ENCODE data around the gene KCNK6. TPM values are rescaled to one million over a fixed set of nuclear protein-coding genes. Genes with fewer than 3 reads are reported as not detected.
"Not testable (repeated sequence)": the region's sequence is repeated elsewhere in the genome, so short reads cannot be mapped to it uniquely, and the experiment has no call there.

Gene KCNK6
- total RNA-seq, 1 donor from 2014 or later, result 4.7 TPM

GRCh38 chr19:38350883-38351282 lies 31.2 kb downstream of the KCNK6 start:
- intact Hi-C loops (cut with DNase I), result no loop called here

GRCh38 chr19:38351865-38352395 lies 32.3 kb downstream of the KCNK6 start:
- no peak for DNase-seq
- no peak for ATAC-seq (ENCODE audit: poor library complexity)
- intact Hi-C loops (cut with DNase I), result no loop called here

More at GRCh38 chr19:38350883-38351282, 31.2 kb downstream of the KCNK6 start:
- ATAC-seq (ENCODE audit: poor library complexity), result no peak
- DNase-seq, result no peak

DNA sequence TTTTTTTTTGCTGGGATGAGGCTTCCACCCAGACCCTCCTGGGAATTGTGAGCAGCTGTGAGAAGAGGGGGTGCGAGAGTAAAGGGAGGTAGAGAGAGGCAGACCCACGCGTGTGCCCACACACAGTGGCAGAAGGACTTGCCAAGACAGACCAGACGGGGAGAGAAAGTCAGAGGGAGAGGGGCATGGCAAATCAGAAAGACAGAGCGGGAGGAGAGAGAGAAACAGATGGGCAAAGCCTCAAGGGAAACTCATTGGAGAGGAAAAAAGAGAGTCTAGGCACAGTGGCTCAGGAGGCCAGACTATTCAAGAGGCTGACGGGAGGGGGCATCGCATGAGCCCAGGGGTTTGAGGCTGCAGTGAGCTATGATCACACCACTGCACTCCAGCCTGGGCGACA lies 33.0 kb downstream of the KCNK6 start:
- DNase-seq, result no peak
- intact Hi-C loops (cut with DNase I), result no loop called here
- no peak for ATAC-seq (ENCODE audit: poor library complexity)

- ATAC-seq (ENCODE audit: poor library complexity), result no peak
- intact Hi-C loops (cut with DNase I), result no loop called here
- DNase-seq, result no peak
Observed at GRCh38 chr19:38355728-38356725, 36.4 kb downstream of the KCNK6 start.

GRCh38 chr19:38358071-38358470 lies 38.4 kb downstream of the KCNK6 start:
- ATAC-seq (ENCODE audit: poor library complexity), result no peak
- DNase-seq, result no peak
- intact Hi-C loops (cut with DNase I), result no loop called here

GRCh38 chr19:38359242-38360021 lies 39.8 kb downstream of the KCNK6 start:
- no peak for DNase-seq
- no peak for ATAC-seq (ENCODE audit: poor library complexity)
- intact Hi-C loops (cut with DNase I), result no loop called here

DNA sequence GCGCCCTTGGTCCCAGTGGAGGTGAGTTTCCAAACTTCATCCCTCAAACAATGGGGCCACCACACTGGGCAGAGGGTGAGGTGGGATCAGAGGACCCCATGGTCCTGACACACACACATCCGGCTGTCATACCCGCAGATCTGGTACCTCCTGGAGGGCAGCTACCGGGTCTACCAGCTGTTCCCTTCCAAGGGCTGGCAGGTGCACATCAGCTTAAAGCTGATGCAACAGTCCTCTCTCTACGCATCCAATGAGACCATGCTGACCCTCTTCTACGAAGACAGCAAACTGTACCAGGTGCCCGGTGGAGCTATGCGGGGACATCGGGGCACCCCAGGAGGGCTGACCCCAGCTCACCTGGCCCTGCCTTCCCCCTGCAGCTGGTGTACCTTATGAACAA lies 40.7 kb downstream of the KCNK6 start:
- ATAC-seq (ENCODE audit: poor library complexity) (no peak), DNase-seq (no peak)
- intact Hi-C loops (cut with DNase I), result no loop called here

DNA sequence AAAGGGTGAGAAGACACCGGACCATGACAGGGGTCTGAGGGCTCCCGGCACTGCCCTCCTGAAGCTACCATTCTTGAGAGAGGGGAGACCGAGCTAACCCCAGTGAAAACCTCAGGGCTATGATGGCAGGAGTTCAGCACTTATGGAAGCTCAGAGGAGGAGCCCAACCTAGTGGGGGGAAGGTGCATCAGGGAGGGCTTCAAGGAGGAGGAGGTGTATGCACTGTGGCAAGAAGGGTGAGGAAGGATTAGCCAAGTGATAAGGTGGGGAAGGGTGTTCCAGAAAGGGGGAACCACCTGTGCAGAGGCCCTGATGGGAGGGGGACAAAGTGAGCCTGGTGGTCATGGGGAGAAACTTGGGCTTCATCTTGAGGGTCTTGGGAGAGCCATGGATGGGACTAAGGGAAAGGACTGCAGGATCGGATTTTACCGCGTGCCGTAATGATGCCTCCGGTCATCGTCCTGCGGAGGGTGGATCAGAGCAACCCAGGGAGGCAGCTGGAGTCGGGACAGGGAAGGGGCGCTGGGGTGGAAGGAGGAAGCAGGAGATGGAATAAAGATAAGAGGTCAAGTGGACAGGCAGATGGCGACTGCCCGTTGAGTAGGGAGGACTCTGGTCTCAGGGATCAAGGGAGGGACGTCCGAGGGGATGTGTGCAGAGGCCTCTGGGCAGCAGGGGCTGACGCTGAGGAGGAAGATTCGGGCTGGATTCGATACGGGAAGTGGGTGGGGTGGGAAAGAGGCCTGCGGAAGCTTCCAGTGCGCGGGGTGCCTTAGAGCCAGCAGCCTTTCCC lies 41.4 kb downstream of the KCNK6 start:
- ATAC-seq (ENCODE audit: poor library complexity), result no peak
- intact Hi-C loops (cut with DNase I), result no loop called here
- DNase-seq, result no peak

DNA sequence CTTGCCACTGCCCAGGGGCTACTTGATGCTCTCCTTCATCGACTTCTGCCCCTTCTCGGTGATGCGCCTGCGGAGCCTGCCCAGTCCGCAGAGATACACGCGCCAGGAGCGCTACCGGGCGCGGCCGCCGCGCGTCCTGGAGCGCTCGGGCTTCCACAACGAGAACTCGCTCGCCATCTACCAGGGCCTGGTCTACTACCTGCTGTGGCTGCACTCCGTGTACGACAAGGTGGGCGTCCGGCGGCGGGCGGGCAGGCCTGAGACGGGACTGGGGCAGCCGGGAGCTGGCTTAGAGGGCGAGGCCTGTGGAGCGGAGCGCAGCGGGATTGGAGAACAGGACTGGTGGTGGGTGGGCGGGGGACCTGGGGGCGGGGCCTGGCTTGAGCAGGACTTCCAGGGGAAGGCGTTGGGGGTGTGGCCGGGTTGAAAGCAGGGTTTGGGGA lies 42.0 kb downstream of the KCNK6 start:
- intact Hi-C loops (cut with DNase I), result no loop called here
- ATAC-seq (ENCODE audit: poor library complexity) (peak; percentile 94), DNase-seq (peak; percentile 85)

DNA sequence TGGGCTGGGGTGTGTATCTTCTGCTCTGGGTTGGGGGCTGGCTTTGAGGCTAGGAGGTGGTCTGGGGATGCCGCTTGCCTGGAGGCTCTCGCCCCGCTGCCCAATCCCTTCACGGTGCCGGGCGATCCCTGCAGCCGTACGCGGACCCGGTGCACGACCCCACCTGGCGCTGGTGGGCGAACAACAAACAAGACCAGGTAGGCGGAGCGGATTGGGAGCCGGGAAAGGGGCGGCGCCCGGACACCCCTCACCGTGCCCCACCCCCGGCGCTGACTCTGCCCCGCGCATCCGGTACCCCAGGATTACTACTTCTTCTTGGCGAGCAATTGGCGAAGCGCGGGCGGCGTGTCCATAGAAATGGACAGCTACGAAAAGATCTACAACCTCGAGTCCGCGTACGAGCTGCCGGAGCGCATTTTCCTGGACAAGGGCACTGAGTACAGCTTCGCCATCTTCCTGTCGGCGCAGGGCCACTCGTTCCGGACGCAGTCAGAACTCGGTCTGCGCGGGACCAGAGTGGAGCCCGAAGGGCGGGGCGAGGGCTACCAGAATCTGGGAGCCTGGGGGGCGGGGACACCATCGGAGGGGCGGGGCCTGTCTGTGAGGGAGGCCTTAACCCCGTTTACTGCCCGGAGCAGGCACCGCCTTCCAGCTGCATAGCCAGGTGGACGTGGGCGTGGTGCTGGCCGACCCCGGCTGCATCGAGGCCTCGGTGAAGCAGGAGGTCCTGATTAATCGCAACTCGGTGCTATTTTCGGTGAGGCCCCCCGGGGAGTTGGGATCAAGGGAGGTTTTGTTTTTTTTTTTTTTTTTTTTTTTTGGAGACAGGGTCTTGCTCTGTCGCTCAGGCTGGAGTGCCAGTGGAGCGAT lies 42.7 kb downstream of the KCNK6 start:
- DNase-seq (peak; percentile 92), ATAC-seq (ENCODE audit: poor library complexity) (peak; percentile 88)
- intact Hi-C loops (cut with DNase I), result no loop called here

GRCh38 chr19:38362946-38363688 lies 43.5 kb downstream of the KCNK6 start:
- intact Hi-C loops (cut with DNase I); DNase-seq; ATAC-seq (ENCODE audit: poor library complexity): not testable (repeated sequence)

DNA sequence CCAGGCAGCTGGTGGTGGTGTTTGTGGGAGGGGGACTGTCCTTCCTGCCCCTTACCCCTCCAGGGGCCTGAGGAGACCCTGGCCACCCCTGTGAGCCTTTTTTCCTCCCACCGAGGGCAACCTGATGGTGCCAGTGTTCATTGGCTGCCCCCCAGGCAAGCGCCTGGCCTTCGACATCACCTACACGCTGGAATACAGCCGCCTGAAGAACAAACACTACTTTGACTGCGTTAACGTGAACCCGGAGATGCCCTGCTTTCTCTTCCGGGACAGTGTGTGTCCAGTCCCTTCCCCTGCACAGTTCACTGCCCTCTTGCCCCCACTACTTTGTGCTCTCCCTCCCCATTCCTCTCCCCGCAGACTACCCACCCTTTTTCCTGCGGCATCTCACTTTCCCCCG lies 47.4 kb downstream of the KCNK6 start:
- intact Hi-C loops (cut with DNase I), result no loop called here
- ATAC-seq (ENCODE audit: poor library complexity), result no peak
- no peak for DNase-seq

DNA sequence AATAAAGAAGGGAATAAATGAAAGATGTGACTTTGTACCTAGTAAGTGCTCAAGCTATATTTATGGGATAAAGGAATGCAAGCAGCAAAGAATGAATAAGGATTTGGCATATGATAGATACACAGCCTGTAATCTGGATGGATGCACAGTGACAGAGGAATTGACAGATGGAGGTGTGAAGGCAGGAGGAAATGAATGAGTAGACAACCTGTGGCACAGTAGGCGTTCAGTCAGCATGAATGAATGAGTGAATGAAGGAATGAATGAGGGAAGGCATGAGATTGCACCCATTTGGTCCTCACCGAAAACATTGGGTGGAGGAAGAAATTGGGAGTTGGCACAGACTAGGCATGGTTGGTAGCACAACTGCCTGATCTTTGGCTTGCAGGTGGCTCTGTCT lies 49.9 kb downstream of the KCNK6 start:
- DNase-seq (no peak), ATAC-seq (ENCODE audit: poor library complexity) (no peak)
- intact Hi-C loops (cut with DNase I), result no loop called here

- DNase-seq (no peak), ATAC-seq (ENCODE audit: poor library complexity) (no peak)
- intact Hi-C loops (cut with DNase I), result no loop called here
Observed at GRCh38 chr19:38370299-38370698, 50.7 kb downstream of the KCNK6 start.

DNA sequence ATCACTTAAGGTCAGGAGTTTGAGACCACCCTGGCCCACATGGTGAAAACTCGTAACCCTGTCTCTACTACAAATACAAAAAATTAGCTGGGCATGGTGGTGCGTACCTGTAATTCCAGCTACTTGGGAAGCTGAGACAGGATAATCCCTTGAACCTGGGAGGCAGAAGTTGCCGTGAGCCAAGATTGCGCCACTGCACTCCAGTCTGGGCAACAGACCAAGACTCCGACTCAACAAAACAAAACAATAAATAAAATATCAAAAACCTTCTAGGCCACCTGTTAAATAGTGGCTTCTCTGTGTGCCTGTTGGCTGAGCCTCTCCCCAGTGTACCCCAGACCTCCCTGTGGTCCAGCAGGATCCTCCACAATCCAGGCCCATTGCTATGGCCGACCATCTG lies 51.4 kb downstream of the KCNK6 start:
- ATAC-seq (ENCODE audit: poor library complexity) (no peak), DNase-seq (no peak)
- intact Hi-C loops (cut with DNase I), result no loop called here

GRCh38 chr19:38373907-38374331 lies 54.3 kb downstream of the KCNK6 start:
- ATAC-seq (ENCODE audit: poor library complexity) (no peak), DNase-seq (no peak)
- intact Hi-C loops (cut with DNase I), result loop anchor here (2.0 kb wide), 1 partner anchor 39 kb away; the partner anchor contains the start of gene CATSPERG
